Urothelium cell line (cell line): Measurements from ENCODE around the gene SLC29A4.

Experiments
- DNase-seq: peaks from one replicate; pipeline ENCODE4 v3.0.0; 2011; ENCODE audit warnings: low spot score, mixed read lengths
- FAIRE-seq: peaks from 2 replicates; lab custom pipeline; 2011; peaks lifted over from hg19 to GRCh38; lab: Jason Lieb, UNC

Gene SLC29A4

DNA sequence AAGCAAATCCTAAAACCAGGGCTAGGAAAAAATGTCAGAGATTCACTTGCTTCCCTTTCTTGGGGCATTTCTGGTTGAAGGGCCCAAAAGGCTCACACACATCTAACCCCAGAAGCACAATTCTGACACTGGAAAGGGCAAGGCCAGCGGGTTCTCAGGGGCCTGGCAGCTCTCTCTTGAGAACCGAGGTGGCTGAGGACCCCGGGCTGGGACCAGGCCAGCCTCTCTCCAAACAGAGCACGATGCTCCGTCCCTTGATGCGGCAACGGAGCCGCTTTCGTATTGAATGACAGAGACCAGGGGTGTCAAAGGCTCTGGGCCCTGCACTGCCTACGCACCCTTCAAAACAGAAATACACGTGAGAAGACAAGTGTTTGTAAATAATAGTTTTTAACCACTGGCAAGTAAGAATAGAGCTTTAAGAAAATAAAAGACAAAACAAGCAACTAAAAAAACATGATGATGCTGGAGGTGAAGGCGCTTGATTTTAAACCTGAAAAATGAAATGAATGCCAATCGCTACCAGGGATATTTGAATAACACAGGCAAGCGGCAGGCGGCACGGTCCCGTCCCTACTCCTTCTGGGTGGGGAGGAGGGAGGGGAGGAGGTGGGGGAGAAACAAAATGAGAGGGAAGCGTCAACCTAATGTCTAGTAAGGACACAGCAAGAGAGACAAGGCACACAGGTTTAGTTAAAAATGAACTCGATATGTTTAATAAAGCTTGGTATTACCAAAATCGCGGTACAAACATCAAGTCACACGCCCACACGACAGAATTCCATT lies 68.0 kb downstream of the SLC29A4 start:
- no peak for DNase-seq
- FAIRE-seq, result peak; percentile 97

GRCh38 chr7:5351507-5352265 lies 68.9 kb downstream of the SLC29A4 start:
- FAIRE-seq, result peak; percentile 9
- no peak for DNase-seq

DNA sequence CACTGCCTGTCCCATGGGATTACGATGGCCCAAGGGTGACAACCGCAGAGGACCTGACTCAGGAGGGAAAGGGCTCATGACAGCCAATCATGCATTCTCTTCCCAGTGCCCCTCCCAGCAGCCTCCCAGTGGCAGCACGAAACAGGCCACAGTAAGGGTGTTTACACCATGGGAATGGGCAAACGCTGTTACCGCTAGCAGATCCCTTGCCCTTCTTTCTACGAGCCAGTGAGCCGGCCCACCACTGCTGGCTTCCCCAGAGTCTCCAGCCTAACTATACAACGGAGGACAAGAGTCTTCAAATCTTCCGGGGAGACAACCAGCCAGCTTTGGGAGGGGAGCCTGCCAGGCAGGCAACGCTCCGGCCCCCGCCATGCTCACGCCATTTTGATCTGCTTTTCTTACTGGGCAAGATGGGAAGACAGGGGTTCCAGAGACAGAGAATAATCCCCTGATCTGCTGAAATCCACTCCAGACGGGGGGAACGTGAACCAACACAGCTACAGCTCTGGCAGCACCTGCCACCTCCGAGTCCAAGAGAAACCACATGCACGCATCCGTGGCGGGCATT lies 69.8 kb downstream of the SLC29A4 start:
- peak; percentile 61 for FAIRE-seq
- DNase-seq, result no peak

- DNase-seq (no peak), FAIRE-seq (peak; percentile 88)
These were observed 71.9 kb downstream of the SLC29A4 start for GRCh38 chr7:5354460-5355232.
